Mesothelial cell of epicardium (in vitro differentiated cells): ENCODE results near the gene LMOD2. TPM values are rescaled to one million over a fixed set of nuclear protein-coding genes. Genes with fewer than 3 reads are reported as not detected.
"Not testable (repeated sequence)": the region's sequence is repeated elsewhere in the genome, so short reads cannot be mapped to it uniquely, and the experiment has no call there.

Experiments
- DNase-seq, 2 experiments: peaks; one replicate each; pipeline ENCODE4 v3.0.0; 2021; ENCODE audit warnings: low spot score in 2 of 2; ENCODE audit not compliant: unreplicated experiment in 2 of 2
- H3K27ac Mint-ChIP-seq: 2 replicates; pipeline ENCODE4 v1.8.0; 2021; ENCODE audit warnings: mixed read lengths
- H3K27me3 Mint-ChIP-seq: 2 replicates; pipeline ENCODE4 v1.8.0; 2021; ENCODE audit warnings: low read depth, mixed read lengths
- H3K36me3 Mint-ChIP-seq: 2 replicates; pipeline ENCODE4 v1.8.0; 2021; ENCODE audit warnings: mixed read lengths
- H3K4me1 Mint-ChIP-seq: 2 replicates; pipeline ENCODE4 v1.8.0; 2021; ENCODE audit warnings: mixed read lengths
- H3K4me3 Mint-ChIP-seq: 2 replicates; pipeline ENCODE4 v1.8.0; 2021; ENCODE audit warnings: mild to moderate bottlenecking, moderate library complexity, mixed read lengths
- H3K9me3 Mint-ChIP-seq: 2 replicates; pipeline ENCODE4 v1.8.0; 2021; ENCODE audit warnings: mixed read lengths
- CTCF ChIP-seq: fragments of 200-600 bp; sonication (generic); IDR thresholded peaks from one replicate; pipeline ENCODE4 v1.5.0; 2021; ENCODE audit warnings: antibody characterized with exemption; ENCODE audit not compliant: unreplicated experiment
- total RNA-seq: library from RNA; stranded (reverse); gene quantifications from 3 replicates; pipeline ENCODE4 v1.2.1, GENCODE V29; 2021

Gene LMOD2
- total RNA-seq, 1 donor from 2014 or later: not detected

GRCh38 chr7:123633553-123633952, 22.1 kb upstream of the LMOD2 start:
- H3K36me3 Mint-ChIP-seq: no peaks in the 10 kb centered on the region
- H3K9me3 Mint-ChIP-seq: peaks cover 1% of the 10 kb centered on the region
- no peak for TF ChIP-seq CTCF
- no peak overlapping the region for H3K27ac Mint-ChIP-seq
- H3K4me3 Mint-ChIP-seq: no peak overlapping the region
- no peak for DNase-seq
- H3K4me1 Mint-ChIP-seq: peaks cover 19% of the 10 kb centered on the region
- H3K27me3 Mint-ChIP-seq: no peaks in the 10 kb centered on the region

GRCh38 chr7:123634011-123634573, 21.6 kb upstream of the LMOD2 start:
- not testable (repeated sequence) for H3K36me3 Mint-ChIP-seq, DNase-seq, H3K4me3 Mint-ChIP-seq, H3K9me3 Mint-ChIP-seq, H3K27me3 Mint-ChIP-seq, H3K27ac Mint-ChIP-seq
- H3K4me1 Mint-ChIP-seq: peaks cover 19% of the 10 kb centered on the region

- DNase-seq: no peak
- Mint-ChIP-seq H3K27ac (no peak overlapping the region), H3K36me3 (no peaks in the 10 kb centered on the region), H3K4me1 (peaks cover 19% of the 10 kb centered on the region), H3K4me3 (no peak overlapping the region), H3K27me3 (no peaks in the 10 kb centered on the region), H3K9me3 (peaks cover 3% of the 10 kb centered on the region)
- peak; percentile 30 for TF ChIP-seq CTCF
These were observed 19.9 kb upstream of the LMOD2 start for GRCh38 chr7:123635551-123636359.

GRCh38 chr7:123637203-123637602, 18.5 kb upstream of the LMOD2 start:
- DNase-seq: no peak
- Mint-ChIP-seq H3K4me3 (no peak overlapping the region), H3K27ac (peak overlapping the region; percentile 0), H3K9me3 (peaks cover 3% of the 10 kb centered on the region), H3K36me3 (no peaks in the 10 kb centered on the region), H3K27me3 (no peaks in the 10 kb centered on the region), H3K4me1 (peaks cover 19% of the 10 kb centered on the region)
- TF ChIP-seq CTCF: no peak

GRCh38 chr7:123637878-123638277, 17.8 kb upstream of the LMOD2 start:
- H3K4me3 Mint-ChIP-seq: no peak overlapping the region
- H3K4me1 Mint-ChIP-seq: peaks cover 19% of the 10 kb centered on the region
- H3K27me3 Mint-ChIP-seq: no peaks in the 10 kb centered on the region
- no peak for TF ChIP-seq CTCF
- H3K27ac Mint-ChIP-seq: no peak overlapping the region
- no peaks in the 10 kb centered on the region for H3K36me3 Mint-ChIP-seq
- DNase-seq: no peak
- H3K9me3 Mint-ChIP-seq: peaks cover 3% of the 10 kb centered on the region

GRCh38 chr7:123639631-123640030, 16.0 kb upstream of the LMOD2 start:
- Mint-ChIP-seq H3K27me3 (no peaks in the 10 kb centered on the region), H3K9me3 (peaks cover 3% of the 10 kb centered on the region), H3K36me3 (no peaks in the 10 kb centered on the region), H3K4me3 (no peak overlapping the region), H3K4me1 (peaks cover 30% of the 10 kb centered on the region), H3K27ac (no peak overlapping the region)
- TF ChIP-seq CTCF: no peak
- DNase-seq: no peak
